SK-N-SH treated with all-trans-retinoic acid at 6 μM for 48 hours (cell line): ENCODE measurements around the gene DPYD.

ENCODE experiments used
- ATAC-seq: fragments of 200-7000 bp; cut with Tn5 transposase; 3 replicates; pipeline ENCODE4 v1.9.1; 2020; ENCODE audit warnings: mild to moderate bottlenecking, moderate library complexity
- ARNTL ChIP-seq: fragments of 450-650 bp; formaldehyde crosslinking; IDR thresholded peaks from 2 replicates; pipeline ENCODE4 v1.5.0; 2020; ENCODE audit warnings: low read depth, mild to moderate bottlenecking, moderate library complexity, borderline replicate concordance
- CREB5 ChIP-seq: fragments of 250-450 bp; sonication (Bioruptor Pico); IDR thresholded peaks from 2 replicates; pipeline ENCODE4 v1.5.1; 2020; ENCODE audit warnings: low read depth, mild to moderate bottlenecking, moderate library complexity
- CSDC2 ChIP-seq: fragments of 250-450 bp; sonication (Bioruptor Pico); IDR thresholded peaks from 2 replicates; pipeline ENCODE4 v1.5.0; 2020; ENCODE audit warnings: mild to moderate bottlenecking, moderate library complexity
- ESRRG ChIP-seq: fragments of 250-450 bp; sonication (Bioruptor Pico); IDR thresholded peaks from 2 replicates; pipeline ENCODE4 v1.6.1; 2021; ENCODE audit warnings: mild to moderate bottlenecking
- GLIS3 ChIP-seq: fragments of 250-450 bp; sonication (Bioruptor Pico); IDR thresholded peaks from 2 replicates; pipeline ENCODE4 v1.5.0; 2020; ENCODE audit warnings: mild to moderate bottlenecking, moderate library complexity
- ISL1 ChIP-seq: fragments of 250-450 bp; sonication (Bioruptor Pico); IDR thresholded peaks from 2 replicates; pipeline ENCODE4 v2.1.2; 2022; ENCODE audit warnings: mild to moderate bottlenecking, moderate library complexity
- OSR1 ChIP-seq: fragments of 250-450 bp; sonication (Bioruptor Pico); IDR thresholded peaks from 2 replicates; pipeline ENCODE4 v1.8.0; 2022; ENCODE audit warnings: moderate library complexity, mild to moderate bottlenecking, inconsistent platforms
- PATZ1 ChIP-seq: fragments of 250-450 bp; sonication (Bioruptor Pico); IDR thresholded peaks from 2 replicates; pipeline ENCODE4 v1.8.0; 2020; ENCODE audit warnings: mild to moderate bottlenecking, moderate library complexity, borderline replicate concordance
- RARB ChIP-seq: fragments of 250-450 bp; sonication (Bioruptor Pico); IDR thresholded peaks from 2 replicates; pipeline ENCODE4 v1.8.0; 2021; ENCODE audit warnings: mild to moderate bottlenecking, moderate library complexity
- SNAI2 ChIP-seq: fragments of 250-450 bp; sonication (Bioruptor Pico); IDR thresholded peaks from 2 replicates; pipeline ENCODE4 v1.5.0; 2020; ENCODE audit warnings: mild to moderate bottlenecking, moderate library complexity
- TCF4 ChIP-seq: fragments of 250-450 bp; sonication (Bioruptor Pico); IDR thresholded peaks from 2 replicates; pipeline ENCODE4 v1.8.0; 2021; ENCODE audit warnings: mild to moderate bottlenecking, moderate library complexity, borderline replicate concordance
- TOX ChIP-seq: fragments of 250-450 bp; sonication (Bioruptor Pico); IDR thresholded peaks from 2 replicates; pipeline ENCODE4 v1.8.0; 2021; ENCODE audit warnings: mild to moderate bottlenecking, moderate library complexity, borderline replicate concordance
- ZC3H10 ChIP-seq: fragments of 250-450 bp; sonication (Bioruptor Pico); IDR thresholded peaks from 2 replicates; pipeline ENCODE4 v1.5.1; 2021; ENCODE audit warnings: mild to moderate bottlenecking, moderate library complexity
- ZFP3 ChIP-seq: fragments of 250-450 bp; sonication (Bioruptor Pico); IDR thresholded peaks from 2 replicates; pipeline ENCODE4 v1.5.0; 2020; ENCODE audit warnings: mild to moderate bottlenecking, moderate library complexity
- ZFP30 ChIP-seq: fragments of 450-650 bp; formaldehyde crosslinking; IDR thresholded peaks from 2 replicates; pipeline ENCODE4 v1.5.0; 2022; ENCODE audit warnings: mild to moderate bottlenecking, moderate library complexity
- ZNF70 ChIP-seq: fragments of 450-650 bp; formaldehyde crosslinking; IDR thresholded peaks from 2 replicates; pipeline ENCODE4 v1.5.0; 2020; ENCODE audit warnings: mild to moderate bottlenecking, moderate library complexity
- ZNF8 ChIP-seq: fragments of 450-650 bp; formaldehyde crosslinking; IDR thresholded peaks from 2 replicates; pipeline ENCODE4 v1.5.0; 2020; ENCODE audit warnings: mild to moderate bottlenecking, moderate library complexity
- TF ChIP-seq, protein P1 (sequence below): fragments of 250-450 bp; sonication (Bioruptor Pico); IDR thresholded peaks from 2 replicates; pipeline ENCODE4 v1.5.0; 2020; ENCODE audit warnings: mild to moderate bottlenecking, moderate library complexity

The DPYD gene

DNA sequence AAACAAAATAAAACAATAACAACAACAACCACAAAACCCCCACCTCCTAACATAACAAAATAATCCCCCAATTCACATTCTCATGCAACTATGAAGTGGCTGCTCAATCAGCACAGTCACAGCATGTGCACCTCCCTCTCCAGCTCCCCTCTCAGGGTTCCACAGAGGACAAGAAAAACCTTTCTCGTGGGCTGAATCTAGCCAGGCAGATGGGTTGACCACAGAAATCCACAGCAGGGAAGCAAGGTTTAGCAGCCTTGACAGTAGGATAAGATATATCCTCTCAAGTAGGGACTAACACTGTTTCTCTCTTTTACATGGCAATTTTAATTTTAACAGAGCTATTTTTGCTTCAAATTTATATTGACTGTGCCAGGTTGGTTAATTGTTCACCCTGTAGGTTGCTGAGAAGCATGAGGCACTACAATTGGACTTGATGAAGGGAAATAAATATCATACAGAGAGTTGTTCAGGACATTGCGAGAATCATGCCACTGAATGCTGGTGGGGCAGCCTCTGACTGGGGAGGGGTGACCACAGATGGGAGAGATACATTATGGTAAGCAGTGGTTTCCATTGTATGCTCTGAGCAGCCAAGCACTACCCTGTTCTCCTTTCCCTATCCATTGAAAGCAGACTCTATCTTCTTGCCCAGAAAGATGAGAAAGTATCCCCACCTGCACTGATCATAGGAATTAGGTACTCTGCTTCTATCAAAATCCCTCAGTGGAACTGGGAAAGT lies 535.1 kb downstream of the DPYD start (continued):
- TF ChIP-seq, protein P1, sequence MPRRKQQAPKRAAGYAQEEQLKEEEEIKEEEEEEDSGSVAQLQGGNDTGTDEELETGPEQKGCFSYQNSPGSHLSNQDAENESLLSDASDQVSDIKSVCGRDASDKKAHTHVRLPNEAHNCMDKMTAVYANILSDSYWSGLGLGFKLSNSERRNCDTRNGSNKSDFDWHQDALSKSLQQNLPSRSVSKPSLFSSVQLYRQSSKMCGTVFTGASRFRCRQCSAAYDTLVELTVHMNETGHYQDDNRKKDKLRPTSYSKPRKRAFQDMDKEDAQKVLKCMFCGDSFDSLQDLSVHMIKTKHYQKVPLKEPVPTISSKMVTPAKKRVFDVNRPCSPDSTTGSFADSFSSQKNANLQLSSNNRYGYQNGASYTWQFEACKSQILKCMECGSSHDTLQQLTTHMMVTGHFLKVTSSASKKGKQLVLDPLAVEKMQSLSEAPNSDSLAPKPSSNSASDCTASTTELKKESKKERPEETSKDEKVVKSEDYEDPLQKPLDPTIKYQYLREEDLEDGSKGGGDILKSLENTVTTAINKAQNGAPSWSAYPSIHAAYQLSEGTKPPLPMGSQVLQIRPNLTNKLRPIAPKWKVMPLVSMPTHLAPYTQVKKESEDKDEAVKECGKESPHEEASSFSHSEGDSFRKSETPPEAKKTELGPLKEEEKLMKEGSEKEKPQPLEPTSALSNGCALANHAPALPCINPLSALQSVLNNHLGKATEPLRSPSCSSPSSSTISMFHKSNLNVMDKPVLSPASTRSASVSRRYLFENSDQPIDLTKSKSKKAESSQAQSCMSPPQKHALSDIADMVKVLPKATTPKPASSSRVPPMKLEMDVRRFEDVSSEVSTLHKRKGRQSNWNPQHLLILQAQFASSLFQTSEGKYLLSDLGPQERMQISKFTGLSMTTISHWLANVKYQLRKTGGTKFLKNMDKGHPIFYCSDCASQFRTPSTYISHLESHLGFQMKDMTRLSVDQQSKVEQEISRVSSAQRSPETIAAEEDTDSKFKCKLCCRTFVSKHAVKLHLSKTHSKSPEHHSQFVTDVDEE (CRISPR knock-in tag) = no peak
- TF ChIP-seq TCF4 (no peak), ZNF8 (CRISPR knock-in tag) (no peak)

GRCh38 chr1:97384294-97384968 lies 536.4 kb downstream of the DPYD start:
- TF ChIP-seq TCF4 (no peak), ZFP3 (CRISPR knock-in tag) (no peak), PATZ1 (CRISPR knock-in tag) (no peak), ESRRG (CRISPR knock-in tag) (no peak)
- ATAC-seq = peak; percentile 73

GRCh38 chr1:97383797-97384196 lies 537.0 kb downstream of the DPYD start:
- peak; percentile 46; the same call in 1 of the 3 replicates for ATAC-seq
- TF ChIP-seq ZFP3 (CRISPR knock-in tag) (no peak), SNAI2 (CRISPR knock-in tag) (no peak), ISL1 (CRISPR knock-in tag) (no peak)

DNA sequence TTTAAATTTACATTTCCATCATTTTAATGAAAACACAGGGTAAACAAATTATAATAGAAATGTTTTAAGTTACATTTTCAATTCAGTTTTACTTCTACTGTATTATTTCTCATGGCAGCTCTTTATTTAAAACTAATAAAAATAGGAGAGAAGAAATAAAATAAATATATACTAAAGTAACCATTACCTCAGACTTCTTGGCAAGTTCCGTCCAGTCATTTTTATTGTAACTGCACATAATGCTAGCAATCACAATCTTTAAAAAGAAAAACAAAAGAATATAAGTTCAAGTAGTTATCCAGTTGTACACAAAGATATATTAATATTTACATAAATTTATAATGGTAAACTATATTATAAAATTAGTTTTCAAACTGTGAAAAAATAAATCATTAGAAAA lies 538.6 kb downstream of the DPYD start:
- TF ChIP-seq ZC3H10 (CRISPR knock-in tag) (no peak), ZNF8 (CRISPR knock-in tag) (no peak), ZNF70 (CRISPR knock-in tag) (no peak), CREB5 (CRISPR knock-in tag) (no peak), GLIS3 (CRISPR knock-in tag) (no peak), ARNTL (CRISPR knock-in tag) (no peak), OSR1 (no peak), SNAI2 (CRISPR knock-in tag) (no peak), ZFP30 (CRISPR knock-in tag) (no peak), TCF4 (no peak), TOX (CRISPR knock-in tag) (no peak), CSDC2 (CRISPR knock-in tag) (no peak), ISL1 (CRISPR knock-in tag) (no peak), ESRRG (CRISPR knock-in tag) (no peak), RARB (CRISPR knock-in tag) (no peak), PATZ1 (CRISPR knock-in tag) (no peak)
- TF ChIP-seq, all 23 proteins: peak for 0
- ATAC-seq = no peak
